GM19324 (cell line): ENCODE measurements around the gene CDKAL1.
"Not testable (repeated sequence)": the region's sequence is repeated elsewhere in the genome, so short reads cannot be mapped to it uniquely, and the experiment has no call there.

Source experiments
- ATAC-seq: cut with Tn5 transposase; IDR thresholded peaks from one replicate; pipeline ENCODE4 v1.9.1; 2021; ENCODE audit warnings: mild to moderate bottlenecking, moderate library complexity; ENCODE audit not compliant: unreplicated experiment, low FRiP score

CDKAL1 gene

GRCh38 chr6:20812776-20813175, 278.5 kb downstream of the CDKAL1 start:
- no peak for ATAC-seq

DNA sequence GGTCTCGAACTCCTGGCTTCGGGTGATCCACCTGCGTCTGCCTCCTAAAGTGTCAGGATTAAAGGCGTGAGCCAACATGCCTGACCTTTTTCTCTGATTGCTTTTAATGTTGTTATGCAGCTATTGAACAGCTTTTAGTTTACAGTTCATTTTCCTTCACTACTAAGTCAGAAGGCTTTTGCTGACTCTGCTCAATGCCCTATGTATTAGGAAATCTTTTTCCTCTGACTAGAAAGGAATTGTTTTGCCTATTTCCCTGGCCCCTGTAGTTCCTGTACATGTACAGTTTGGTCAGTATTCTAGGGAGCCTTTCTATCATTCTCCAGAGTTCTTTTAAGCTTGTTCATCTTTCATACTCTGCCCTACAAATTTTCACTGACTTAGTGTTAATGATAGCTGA, 280.2 kb downstream of the CDKAL1 start:
- ATAC-seq, result no peak

- ATAC-seq, result no peak
Observed at GRCh38 chr6:20816126-20816525, 281.9 kb downstream of the CDKAL1 start.

- no peak for ATAC-seq
Observed at GRCh38 chr6:20817806-20818320, 283.6 kb downstream of the CDKAL1 start.

- ATAC-seq, result no peak
Observed at GRCh38 chr6:20819774-20820400, 285.6 kb downstream of the CDKAL1 start.

DNA sequence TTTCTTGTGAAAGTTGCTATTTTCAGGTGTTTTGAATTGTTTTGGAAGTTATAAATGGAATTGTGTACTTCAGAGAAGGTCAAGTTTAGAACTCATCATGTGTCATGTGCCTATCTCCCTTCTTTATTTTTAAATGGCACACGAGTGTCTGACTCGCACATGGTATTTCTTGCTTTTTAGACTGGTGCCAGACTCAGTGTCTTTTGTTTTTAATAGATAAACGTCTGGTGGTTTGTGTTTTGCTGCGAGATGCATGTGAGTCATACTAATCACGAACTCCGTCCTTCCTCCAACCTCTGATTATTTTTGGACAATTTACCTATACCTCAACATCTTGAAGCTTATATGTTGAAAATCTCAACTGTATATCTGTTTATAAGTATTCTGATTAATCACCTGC, 292.1 kb downstream of the CDKAL1 start:
- ATAC-seq, result no peak

GRCh38 chr6:20827798-20828197, 293.5 kb downstream of the CDKAL1 start:
- no peak for ATAC-seq

DNA sequence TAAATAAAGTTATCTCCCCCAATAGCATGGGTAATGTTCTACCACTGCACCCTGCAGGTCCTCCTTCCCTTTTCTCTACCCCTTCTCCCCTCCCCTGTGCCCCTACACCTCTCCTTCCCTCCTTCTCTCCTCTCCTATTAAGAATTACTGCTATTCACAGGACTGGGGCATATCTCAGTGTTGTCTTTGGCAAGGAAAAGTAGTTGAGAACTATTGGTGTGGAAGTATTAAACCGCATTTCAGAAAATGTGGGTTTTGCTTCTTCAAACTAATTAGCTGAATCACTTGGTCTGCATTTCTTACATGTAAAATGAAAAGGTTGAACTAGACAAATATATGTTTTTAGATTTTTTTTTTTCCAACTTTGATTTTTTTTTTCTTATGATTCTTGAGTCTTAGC, 296.3 kb downstream of the CDKAL1 start:
- no peak for ATAC-seq

DNA sequence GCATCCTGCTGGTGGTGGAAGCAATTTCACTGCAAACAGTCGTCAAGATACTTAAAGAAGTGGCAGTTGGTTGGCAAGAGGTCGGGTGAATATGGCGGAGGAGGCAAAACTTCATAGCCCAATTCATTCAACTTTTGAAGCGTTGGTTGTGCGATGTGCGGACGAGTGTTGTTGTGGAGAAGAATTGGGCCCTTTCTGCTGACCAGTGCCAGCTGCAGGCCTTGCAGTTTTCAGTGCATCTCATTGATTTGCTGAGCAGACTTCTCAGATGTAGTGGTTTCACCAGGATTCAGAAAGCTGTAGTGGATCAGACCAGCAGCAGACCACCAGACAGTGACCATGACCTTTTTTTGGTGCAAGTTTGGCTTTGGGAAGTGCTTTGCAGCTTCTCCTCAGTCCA, 297.0 kb downstream of the CDKAL1 start:
- ATAC-seq, result not testable (repeated sequence)

GRCh38 chr6:20833881-20834515, 299.7 kb downstream of the CDKAL1 start:
- ATAC-seq, result no peak

DNA sequence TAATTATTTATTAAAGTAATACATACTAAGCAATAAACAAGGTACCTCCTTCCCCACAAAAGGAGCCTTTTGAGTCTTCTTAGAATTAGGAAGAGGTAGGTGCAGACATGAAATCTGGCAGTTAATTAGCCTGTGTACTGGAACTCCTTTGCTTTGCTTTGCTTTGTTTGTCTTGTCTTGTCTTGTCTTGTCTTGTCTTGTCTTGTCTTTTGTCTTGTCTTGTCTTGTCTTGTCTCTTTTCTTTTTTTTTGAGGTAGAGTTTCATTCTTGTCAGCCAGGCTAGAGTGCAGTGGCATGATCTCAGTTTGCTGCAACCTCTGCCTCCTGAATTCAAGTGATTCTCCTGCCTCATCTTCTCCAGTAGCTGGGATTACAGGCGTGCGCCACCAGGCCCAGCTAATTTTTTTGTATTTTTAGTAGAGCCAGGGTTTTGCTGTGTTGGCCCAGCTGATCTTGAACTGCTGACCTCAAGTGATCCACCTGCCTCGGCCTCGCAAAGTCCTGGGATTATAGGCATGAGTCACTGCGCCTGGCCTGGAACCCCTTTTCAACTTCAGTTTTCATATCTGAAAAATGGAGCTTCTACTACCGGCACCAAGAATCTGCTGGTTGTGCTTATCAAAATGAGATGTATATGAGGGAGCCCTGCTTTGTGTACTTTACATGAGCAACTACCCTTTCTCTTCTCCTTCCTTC, 301.2 kb downstream of the CDKAL1 start:
- no peak for ATAC-seq

- ATAC-seq, result no peak
Observed at GRCh38 chr6:20837189-20837588, 302.9 kb downstream of the CDKAL1 start.

- no peak for ATAC-seq
Observed at GRCh38 chr6:20838113-20838512, 303.9 kb downstream of the CDKAL1 start.

GRCh38 chr6:20839630-20840029, 305.4 kb downstream of the CDKAL1 start:
- no peak for ATAC-seq

GRCh38 chr6:20840675-20841074, 306.4 kb downstream of the CDKAL1 start:
- no peak for ATAC-seq

DNA sequence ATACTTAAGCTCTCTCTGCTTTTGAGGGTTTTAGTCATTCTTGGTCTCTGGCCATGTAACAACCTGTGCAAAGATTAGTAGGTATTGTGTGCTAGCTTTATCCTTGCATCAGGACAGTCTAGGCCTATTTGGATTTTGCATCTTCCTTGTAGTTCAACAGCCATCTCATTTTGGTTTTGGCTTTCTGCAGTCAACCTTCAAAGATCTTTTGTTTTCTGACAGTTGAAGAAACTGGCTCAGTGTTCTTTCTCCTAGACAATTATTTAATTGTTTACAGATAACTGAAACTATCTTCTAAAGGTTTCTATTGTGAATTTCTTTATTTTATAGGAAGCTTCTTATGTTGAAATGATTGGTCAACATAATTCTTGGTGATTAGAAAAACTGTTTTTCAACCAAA, 307.5 kb downstream of the CDKAL1 start:
- no peak for ATAC-seq

- no peak for ATAC-seq
Observed at GRCh38 chr6:20845592-20845991, 311.3 kb downstream of the CDKAL1 start.

DNA sequence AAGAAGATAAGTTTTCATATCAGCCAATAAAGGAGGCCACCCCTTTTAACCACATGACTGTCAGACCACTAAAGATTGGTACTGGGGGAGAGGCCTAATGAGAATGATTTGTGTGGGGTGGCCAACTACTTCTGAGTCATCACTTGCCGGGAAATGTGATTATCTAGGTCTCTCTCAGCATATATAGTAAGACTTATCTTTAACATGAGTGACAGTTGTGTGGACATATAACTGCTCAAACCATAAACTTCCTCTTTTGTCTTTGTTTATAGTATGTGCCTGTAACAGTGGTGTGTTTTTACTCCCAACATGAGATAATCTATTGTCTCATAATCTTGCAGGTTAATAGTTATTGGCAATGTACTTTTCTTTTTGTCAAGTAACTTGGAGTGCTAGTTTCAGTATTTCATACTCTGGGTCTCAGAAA, 312.4 kb downstream of the CDKAL1 start:
- no peak for ATAC-seq

DNA sequence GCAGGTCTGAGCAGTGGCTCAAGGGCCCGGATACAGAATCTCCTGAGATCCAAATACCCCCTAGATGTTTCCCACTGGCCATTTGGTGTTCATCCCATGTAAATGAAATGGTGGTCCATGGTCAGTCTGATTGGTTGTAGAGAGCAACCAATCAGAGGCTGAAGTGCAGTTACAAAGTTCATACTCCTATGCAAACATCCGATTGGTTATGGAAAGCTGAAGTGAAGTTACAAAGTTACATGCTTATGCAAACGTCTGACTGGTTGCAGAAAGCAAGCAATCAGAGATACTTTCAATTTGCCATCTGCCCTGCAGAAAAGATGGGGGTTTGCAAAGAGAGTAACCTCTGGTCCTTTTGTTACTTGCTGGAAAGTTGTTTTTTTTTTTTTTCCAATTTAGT, 313.6 kb downstream of the CDKAL1 start:
- ATAC-seq, result no peak

GRCh38 chr6:20850686-20851416, 316.6 kb downstream of the CDKAL1 start:
- ATAC-seq, result no peak

GRCh38 chr6:20851795-20852194, 317.5 kb downstream of the CDKAL1 start:
- no peak for ATAC-seq
